Activated naive CD4-positive, alpha-beta T cell treated with anti-CD3 and anti-CD28 coated beads, Interleukin-2, amount 50 U/mL, for 72 hours (primary cell): ENCODE results near the gene CERT1. TPM values are rescaled to one million over a fixed set of nuclear protein-coding genes. Genes with fewer than 3 reads are reported as not detected.

ENCODE experiments used
- ATAC-seq, 2 donors: fragments of 150-1000 bp; cut with Tn5 transposase; 2 replicates each; pipeline ENCODE4 v1.10.0; 2021; ENCODE audit warnings: mild to moderate bottlenecking in 2 of 2, moderate library complexity in 2 of 2
- DNase-seq, 2 donors: peaks; one replicate each; pipeline ENCODE4 v3.0.0; 2021 to 2022; ENCODE audit warnings: low spot score in 2 of 2
- H3K27ac Mint-ChIP-seq, 2 donors: one replicate each; pipeline ENCODE4 v1.8.0; 2022; ENCODE audit warnings: mild to moderate bottlenecking in 2 of 2, mixed read lengths in 2 of 2
- H3K36me3 Mint-ChIP-seq, 2 donors: one replicate each; pipeline ENCODE4 v1.8.0; 2022; ENCODE audit warnings: mixed read lengths in 2 of 2
- H3K9me3 Mint-ChIP-seq, 2 donors: one replicate each; pipeline ENCODE4 v1.8.0; 2022; ENCODE audit warnings: mixed read lengths in 2 of 2
- total RNA-seq, 2 donors: library from RNA; stranded (reverse); gene quantifications; one replicate each; pipeline ENCODE4 v1.2.3, GENCODE V29; 2022

Gene CERT1
- total RNA-seq, 2 donors from 2014 or later = 30.3 to 32.5 TPM

- peaks cover 10 to 17% of the 10 kb centered on the region in 2 donors for H3K9me3 Mint-ChIP-seq
- DNase-seq = no peak
- peaks cover 33 to 56% of the 10 kb centered on the region in 2 donors for H3K36me3 Mint-ChIP-seq
These were observed 20.8 kb upstream of the CERT1 start for GRCh38 chr5:75532190-75532589.

GRCh38 chr5:75529185-75529584, 17.8 kb upstream of the CERT1 start:
- ATAC-seq (no peak), DNase-seq (no peak)
- Mint-ChIP-seq H3K27ac (no peak overlapping the region), H3K9me3 (peaks cover 0 to 8% of the 10 kb centered on the region in 2 donors), H3K36me3 (peaks cover 13 to 34% of the 10 kb centered on the region in 2 donors)

More at GRCh38 chr5:75532190-75532589, 20.8 kb upstream of the CERT1 start:
- H3K27ac Mint-ChIP-seq = no peak overlapping the region
- no peak for ATAC-seq

GRCh38 chr5:75526070-75526469, 14.6 kb upstream of the CERT1 start:
- Mint-ChIP-seq H3K9me3 (peaks cover 0 to 4% of the 10 kb centered on the region in 2 donors), H3K27ac (no peak overlapping the region), H3K36me3 (peaks cover 9 to 23% of the 10 kb centered on the region in 2 donors)
- peak in 1 of 2 donors; percentile 29 for ATAC-seq
- DNase-seq = no peak

GRCh38 chr5:75525344-75525743, 13.9 kb upstream of the CERT1 start:
- Mint-ChIP-seq H3K27ac (peak overlapping the region; percentile 23 to 75), H3K36me3 (peaks cover 15 to 30% of the 10 kb centered on the region in 2 donors), H3K9me3 (peaks cover 0 to 9% of the 10 kb centered on the region in 2 donors)
- DNase-seq = no peak
- ATAC-seq = no peak

GRCh38 chr5:75524591-75524990, 13.2 kb upstream of the CERT1 start:
- H3K9me3 Mint-ChIP-seq = peaks cover 0 to 14% of the 10 kb centered on the region in 2 donors
- ATAC-seq = no peak
- peaks cover 15 to 38% of the 10 kb centered on the region in 2 donors for H3K36me3 Mint-ChIP-seq
- no peak for DNase-seq
- H3K27ac Mint-ChIP-seq = peak overlapping the region; percentile 48 to 75

GRCh38 chr5:75524071-75524470, 12.6 kb upstream of the CERT1 start:
- ATAC-seq = peak; percentile 98 to 99
- DNase-seq = no peak
- H3K36me3 Mint-ChIP-seq = peaks cover 19 to 41% of the 10 kb centered on the region in 2 donors
- H3K9me3 Mint-ChIP-seq = peaks cover 0 to 18% of the 10 kb centered on the region in 2 donors
- H3K27ac Mint-ChIP-seq = peak overlapping the region; percentile 48 to 75

- no peak for ATAC-seq
- Mint-ChIP-seq H3K27ac (peak overlapping the region in 1 of 2 donors; percentile 75), H3K9me3 (peaks cover 0 to 18% of the 10 kb centered on the region in 2 donors), H3K36me3 (peaks cover 19 to 34% of the 10 kb centered on the region in 2 donors)
- DNase-seq = no peak
These were observed 11.8 kb upstream of the CERT1 start for GRCh38 chr5:75523275-75523674.

GRCh38 chr5:75522542-75522941, 11.1 kb upstream of the CERT1 start:
- ATAC-seq = no peak
- H3K27ac Mint-ChIP-seq = peak overlapping the region in 1 of 2 donors; percentile 64
- peaks cover 19 to 34% of the 10 kb centered on the region in 2 donors for H3K36me3 Mint-ChIP-seq
- peaks cover 0 to 18% of the 10 kb centered on the region in 2 donors for H3K9me3 Mint-ChIP-seq
- DNase-seq = no peak

GRCh38 chr5:75522025-75522424, 10.6 kb upstream of the CERT1 start:
- peaks cover 19 to 34% of the 10 kb centered on the region in 2 donors for H3K36me3 Mint-ChIP-seq
- no peak for DNase-seq

GRCh38 chr5:75521195-75521594, 9.8 kb upstream of the CERT1 start:
- ATAC-seq (no peak), DNase-seq (no peak)
- H3K36me3 Mint-ChIP-seq = peaks cover 19 to 34% of the 10 kb centered on the region in 2 donors
- peak overlapping the region in 1 of 2 donors; percentile 64 for H3K27ac Mint-ChIP-seq
- H3K9me3 Mint-ChIP-seq = peaks cover 0 to 18% of the 10 kb centered on the region in 2 donors

More at GRCh38 chr5:75522025-75522424, 10.6 kb upstream of the CERT1 start:
- Mint-ChIP-seq H3K9me3 (peaks cover 0 to 18% of the 10 kb centered on the region in 2 donors), H3K27ac (peak overlapping the region in 1 of 2 donors; percentile 64)
- ATAC-seq = peak in 1 of 2 donors; percentile 46

GRCh38 chr5:75519761-75520160, 8.3 kb upstream of the CERT1 start:
- no peak for ATAC-seq
- H3K27ac Mint-ChIP-seq = no peak overlapping the region
- no peak for DNase-seq
- H3K36me3 Mint-ChIP-seq = peaks cover 19 to 34% of the 10 kb centered on the region in 2 donors
- peaks cover 0 to 18% of the 10 kb centered on the region in 2 donors for H3K9me3 Mint-ChIP-seq

GRCh38 chr5:75514323-75514722, 2.9 kb upstream of the CERT1 start:
- Mint-ChIP-seq H3K9me3 (peaks cover 0 to 1% of the 10 kb centered on the region in 2 donors), H3K36me3 (peaks cover 16 to 23% of the 10 kb centered on the region in 2 donors), H3K27ac (no peak overlapping the region)
- ATAC-seq (no peak), DNase-seq (no peak)

- ATAC-seq = no peak
- Mint-ChIP-seq H3K27ac (no peak overlapping the region), H3K9me3 (no peaks in the 10 kb centered on the region), H3K36me3 (peaks cover 15 to 21% of the 10 kb centered on the region in 2 donors)
- no peak for DNase-seq
These were observed 2.4 kb upstream of the CERT1 start for GRCh38 chr5:75513841-75514240.

- ATAC-seq (no peak), DNase-seq (no peak)
- Mint-ChIP-seq H3K9me3 (no peaks in the 10 kb centered on the region), H3K36me3 (peaks cover 15 to 21% of the 10 kb centered on the region in 2 donors), H3K27ac (peak overlapping the region; percentile 90 to 97)
These were observed 1.1 kb upstream of the CERT1 start for GRCh38 chr5:75512383-75513074.

GRCh38 chr5:75510836-75511434, 494 bp downstream of the CERT1 start:
- Mint-ChIP-seq H3K36me3 (peaks cover 15 to 27% of the 10 kb centered on the region in 2 donors), H3K27ac (peak overlapping the region; percentile 95 to 97), H3K9me3 (no peaks in the 10 kb centered on the region)
- DNase-seq (peak; percentile 50 to 65), ATAC-seq (peak; percentile 43 to 50)

- H3K36me3 Mint-ChIP-seq = peaks cover 15 to 27% of the 10 kb centered on the region in 2 donors
- peak overlapping the region; percentile 95 to 97 for H3K27ac Mint-ChIP-seq
- H3K9me3 Mint-ChIP-seq = no peaks in the 10 kb centered on the region
- ATAC-seq = no peak
- peak; percentile 12 to 61 for DNase-seq
These were observed 1.0 kb downstream of the CERT1 start for GRCh38 chr5:75510417-75510835.

- Mint-ChIP-seq H3K36me3 (peaks cover 15 to 27% of the 10 kb centered on the region in 2 donors), H3K27ac (peak overlapping the region; percentile 95 to 97), H3K9me3 (no peaks in the 10 kb centered on the region)
- ATAC-seq (no peak), DNase-seq (no peak)
These were observed 1.5 kb downstream of the CERT1 start for GRCh38 chr5:75509956-75510355.
